HK-2 (cell line): Measurements from ENCODE around the gene LAMA3.

ENCODE experiments used
- DNase-seq: peaks from one replicate; pipeline ENCODE4 v3.0.0-alpha.2; 2018; ENCODE audit not compliant: unreplicated experiment

The LAMA3 gene

GRCh38 chr18:23822590-23823385, 133.5 kb downstream of the LAMA3 start:
- DNase-seq = peak; percentile 44

GRCh38 chr18:23824240-23824639, 135.0 kb downstream of the LAMA3 start:
- no peak for DNase-seq

DNA sequence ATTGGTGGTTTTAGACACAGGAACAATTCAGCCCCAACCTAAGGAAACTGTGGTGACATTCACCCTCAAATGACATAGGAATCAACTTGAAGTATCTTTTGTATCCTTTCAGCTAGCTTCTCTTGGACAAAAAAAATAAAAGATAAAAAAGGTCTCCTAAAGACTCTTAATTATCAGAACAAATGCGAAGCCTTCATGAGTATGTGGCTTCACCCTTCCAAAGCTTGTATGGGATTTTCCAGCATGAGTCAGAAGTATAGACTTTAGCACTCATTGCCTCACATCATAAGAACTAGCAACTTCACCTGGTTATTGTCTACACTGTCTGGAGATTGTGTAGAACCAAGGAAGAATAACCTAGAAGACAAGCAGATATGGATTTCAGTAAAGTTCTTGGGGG, 135.4 kb downstream of the LAMA3 start:
- DNase-seq = no peak

GRCh38 chr18:23825496-23825895, 136.2 kb downstream of the LAMA3 start:
- DNase-seq = no peak

DNA sequence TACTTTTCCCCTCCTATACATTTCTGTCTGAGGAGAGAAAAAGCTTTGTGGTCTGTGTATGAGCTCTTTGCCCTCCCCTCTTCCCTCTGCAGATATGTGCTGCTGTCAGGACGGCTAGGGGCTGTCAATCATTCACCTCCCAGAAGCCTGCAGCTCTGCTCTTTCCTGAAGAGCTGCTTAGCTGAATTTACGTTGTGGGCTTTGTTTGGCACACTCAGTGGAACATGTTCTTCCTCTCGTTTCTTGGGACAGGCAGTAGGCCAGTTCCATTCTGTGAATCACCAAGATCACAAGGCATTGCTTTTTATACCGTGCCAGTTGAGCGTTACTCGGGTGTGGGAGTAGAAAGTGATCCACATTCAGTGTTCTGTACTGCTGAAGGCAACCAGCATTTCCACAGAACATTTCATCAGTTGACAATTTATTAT, 136.7 kb downstream of the LAMA3 start:
- peak; percentile 72 for DNase-seq

- DNase-seq = no peak
Measured at GRCh38 chr18:23826850-23827620, 137.8 kb downstream of the LAMA3 start.

- peak; percentile 25 for DNase-seq
Measured at GRCh38 chr18:23827681-23828080, 138.4 kb downstream of the LAMA3 start.

DNA sequence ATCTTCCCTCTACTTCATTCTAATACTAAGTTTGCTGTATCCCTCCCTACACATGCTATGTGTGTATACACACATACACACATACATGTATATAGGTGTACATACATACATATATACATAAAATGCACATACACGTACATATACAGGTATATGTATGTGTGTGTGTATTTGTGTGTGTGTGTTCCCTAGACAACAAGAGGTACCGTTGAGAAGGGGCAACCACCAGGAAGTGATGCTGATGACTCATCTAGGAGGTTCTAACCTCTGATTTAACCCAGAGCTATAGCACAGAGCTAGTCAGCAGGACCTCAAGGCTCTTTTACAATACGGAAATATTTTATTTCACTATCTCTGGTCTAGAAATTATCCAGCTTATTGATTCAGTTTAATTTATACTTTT, 139.2 kb downstream of the LAMA3 start:
- no peak for DNase-seq

GRCh38 chr18:23832911-23833310, 143.7 kb downstream of the LAMA3 start:
- no peak for DNase-seq

DNA sequence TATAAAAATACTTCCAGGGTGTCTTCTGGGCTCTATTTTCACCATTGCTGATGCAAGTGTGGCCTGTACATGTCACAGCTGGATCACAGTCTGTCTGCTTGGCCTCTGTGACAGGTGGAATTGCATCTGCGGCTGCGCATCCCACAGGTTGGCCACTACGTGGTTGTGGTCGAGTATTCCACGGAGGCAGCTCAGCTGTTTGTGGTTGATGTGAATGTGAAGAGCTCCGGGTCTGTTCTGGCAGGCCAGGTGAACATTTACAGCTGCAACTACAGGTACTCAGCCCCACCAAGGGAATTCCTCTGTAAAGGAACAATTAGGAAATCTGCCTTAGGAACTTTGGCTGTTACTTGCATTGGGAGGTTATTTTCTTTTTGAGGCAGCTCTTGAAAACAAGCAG, 144.5 kb downstream of the LAMA3 start:
- DNase-seq = no peak

- no peak for DNase-seq
Measured at GRCh38 chr18:23835091-23835490, 145.8 kb downstream of the LAMA3 start.

GRCh38 chr18:23835506-23835905, 146.3 kb downstream of the LAMA3 start:
- no peak for DNase-seq

DNA sequence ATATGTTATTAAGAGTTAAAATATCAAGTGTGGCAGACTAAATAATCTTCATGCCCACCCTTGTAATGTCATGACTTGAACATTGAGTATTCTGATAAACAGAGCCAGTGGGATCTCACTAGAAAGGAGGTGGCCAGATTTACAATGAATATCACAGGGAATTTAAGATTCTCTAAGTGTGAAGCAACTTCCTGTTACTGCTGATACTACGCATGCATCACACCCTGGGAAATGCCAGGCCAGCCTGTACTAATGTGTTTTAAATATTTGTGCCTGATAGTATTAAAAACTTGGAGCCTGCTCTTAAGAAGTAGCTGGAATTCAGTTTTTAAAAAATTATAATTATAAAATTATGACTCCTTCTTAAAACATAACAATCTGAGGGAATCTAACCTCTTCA, 148.3 kb downstream of the LAMA3 start:
- DNase-seq = no peak

GRCh38 chr18:23838233-23838632, 149.0 kb downstream of the LAMA3 start:
- no peak for DNase-seq

- no peak for DNase-seq
Measured at GRCh38 chr18:23838801-23839366, 149.6 kb downstream of the LAMA3 start.

DNA sequence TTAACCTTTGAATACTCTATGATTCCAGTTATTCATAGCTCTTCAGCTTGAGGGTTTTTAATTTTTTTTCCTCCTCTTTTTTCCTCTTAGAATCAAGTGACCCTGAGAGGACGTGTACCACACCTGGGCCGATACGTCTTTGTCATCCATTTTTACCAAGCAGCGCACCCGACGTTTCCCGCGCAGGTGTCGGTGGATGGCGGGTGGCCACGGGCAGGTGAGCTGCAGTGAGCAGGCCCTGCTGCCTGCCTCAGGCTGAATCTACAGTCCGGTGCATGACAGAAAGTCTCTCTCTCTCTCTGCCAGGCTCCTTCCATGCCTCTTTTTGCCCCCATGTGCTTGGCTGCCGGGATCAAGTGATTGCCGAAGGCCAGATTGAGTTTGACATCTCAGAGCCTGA, 153.1 kb downstream of the LAMA3 start:
- DNase-seq = no peak

DNA sequence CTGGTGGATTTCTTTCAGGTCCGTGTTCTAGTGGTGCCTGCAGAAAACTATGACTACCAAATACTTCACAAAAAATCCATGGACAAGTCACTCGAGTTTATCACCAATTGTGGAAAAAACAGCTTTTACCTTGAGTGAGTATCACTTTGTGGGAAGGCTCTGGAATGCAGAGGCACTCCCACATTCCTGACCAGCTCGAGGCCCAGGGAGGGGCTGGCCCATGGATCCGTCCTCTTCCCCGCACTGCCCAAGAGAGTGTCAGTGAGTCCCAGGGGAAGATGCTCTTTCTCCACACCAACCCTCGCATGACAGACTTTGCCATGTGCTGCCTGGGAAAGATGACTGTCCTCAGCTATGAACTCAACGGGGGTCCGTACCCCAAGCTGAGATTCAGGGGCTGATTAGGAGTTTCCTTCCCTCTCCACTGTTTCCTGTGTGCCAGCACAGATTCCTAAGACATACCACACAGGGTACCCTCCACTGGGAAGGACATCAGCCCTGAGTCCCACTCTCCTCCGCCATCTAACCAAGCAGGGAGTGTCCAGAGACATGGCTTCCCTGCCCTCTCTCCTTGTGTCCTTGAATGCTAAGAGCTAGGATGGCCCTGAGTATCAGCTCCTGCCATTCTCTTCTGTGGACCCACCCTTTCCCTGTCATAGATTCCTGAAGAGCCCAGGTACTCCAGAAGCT, 155.9 kb downstream of the LAMA3 start:
- peak; percentile 32 for DNase-seq

GRCh38 chr18:23845988-23846630, 156.9 kb downstream of the LAMA3 start:
- DNase-seq = no peak

- no peak for DNase-seq
Measured at GRCh38 chr18:23847321-23847986, 158.2 kb downstream of the LAMA3 start.

DNA sequence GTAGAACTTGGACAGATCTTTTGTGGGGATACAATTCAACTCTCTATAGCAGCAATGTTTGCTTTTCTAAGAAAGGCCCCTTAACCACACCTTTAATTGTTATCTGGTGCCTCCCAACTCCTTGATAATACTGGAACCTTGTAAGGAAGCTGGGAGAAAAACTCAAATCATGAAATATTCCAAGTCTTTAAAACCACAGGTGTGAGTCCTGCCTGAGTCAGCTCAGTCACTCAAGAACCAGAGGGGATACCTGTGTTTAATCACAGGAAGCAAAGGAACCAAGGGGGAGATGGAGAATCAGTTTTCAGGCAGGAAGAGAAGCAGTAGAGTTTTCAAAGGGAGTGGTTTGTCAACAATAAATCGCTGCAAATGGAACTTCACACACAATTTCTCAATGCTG, 159.9 kb downstream of the LAMA3 start:
- DNase-seq = no peak

DNA sequence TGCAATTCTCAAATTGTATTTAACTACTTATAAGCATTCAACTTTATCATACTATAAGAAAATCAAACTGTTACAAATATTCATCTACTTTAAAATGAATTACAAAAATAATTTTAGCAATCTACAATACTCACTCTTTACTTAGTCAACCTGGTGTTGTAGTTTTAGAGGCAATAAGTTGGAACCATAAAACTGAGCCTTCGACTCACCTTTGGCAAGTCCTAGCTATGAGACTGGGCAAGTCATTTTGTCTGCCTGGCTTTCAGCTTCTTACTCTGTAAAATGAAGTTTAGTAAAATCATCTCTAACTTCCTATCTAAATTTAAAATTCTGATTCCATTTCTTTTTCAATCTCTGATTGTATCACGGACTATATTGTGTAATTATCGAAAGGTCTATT, 161.0 kb downstream of the LAMA3 start:
- DNase-seq = no peak
